ENCODE measurements around the gene CSE1L.

The CSE1L gene

GRCh38 chr20:49110767-49111694, 64.9 kb downstream of the CSE1L start:
- Histone ChIP-seq H3K9ac (ENCODE audit: low read length) (no peak overlapping the region), H2BK12ac (ENCODE audit: low read length in 2 of 2) (no peak overlapping the region), H3K4ac (ENCODE audit: low read depth in 1 of 2, low read length in 2 of 2) (no peak overlapping the region), H3K36me3 (ENCODE audit: control insufficient read depth in 1 of 2, insufficient read depth in 2 of 2, low read depth in 1 of 2, low read length in 2 of 2) (peaks cover 24 to 61% of the 10 kb centered on the region in 2 experiments), H4K8ac (ENCODE audit: low read length) (no peak overlapping the region), H3K23ac (ENCODE audit: low read length in 2 of 2) (no peak overlapping the region), H3K18ac (ENCODE audit: low read depth in 1 of 2, low read length in 2 of 2) (no peak overlapping the region), H2BK5ac (ENCODE audit: low read depth, low read length, poor library complexity, severe bottlenecking) (no peak overlapping the region), H3K9me3 (ENCODE audit: control insufficient read depth, low read length) (no peaks in the 10 kb centered on the region), H4K91ac (ENCODE audit: low read length) (no peak overlapping the region), H3K79me1 (replicated peaks; ENCODE audit: low read length, poor library complexity, severe bottlenecking) (peaks cover 11% of the 10 kb centered on the region), H3K4me3 (ENCODE audit: insufficient read depth in 1 of 2, low read depth in 1 of 2, low read length in 2 of 2) (no peak overlapping the region), H3K27me3 (ENCODE audit: control insufficient read depth in 1 of 2, insufficient read depth in 1 of 2, low read length in 2 of 2) (no peaks in the 10 kb centered on the region), H3K4me1 (ENCODE audit: control insufficient read depth, insufficient read depth, low read depth, low read length) (peaks cover 7% of the 10 kb centered on the region), H3K4me2 (ENCODE audit: low read length, poor library complexity, severe bottlenecking) (no peak overlapping the region), H3K14ac (ENCODE audit: low read length in 2 of 2) (no peak overlapping the region), H2BK120ac (ENCODE audit: low read depth, low read length) (no peak overlapping the region), H2AK5ac (ENCODE audit: low read length, severe bottlenecking) (no peak overlapping the region), H2AFZ (ENCODE audit: low read depth, low read length) (no peak overlapping the region), H3K27ac (ENCODE audit: low read length, poor library complexity, severe bottlenecking) (no peak overlapping the region), H2BK15ac (ENCODE audit: low read depth, poor library complexity, severe bottlenecking) (no peak overlapping the region)
- no peak for DNase-seq
- WGBS, result 95% methylated on average over 6 of the region's 6 CpGs

- peaks cover 7% of the 10 kb centered on the region for H3K4me1 ChIP-seq (ENCODE audit: control insufficient read depth, insufficient read depth, low read depth, low read length)
- no peaks in the 10 kb centered on the region for H3K27me3 ChIP-seq (ENCODE audit: control insufficient read depth in 1 of 2, insufficient read depth in 1 of 2, low read length in 2 of 2)
- H4K91ac ChIP-seq (ENCODE audit: low read length), result no peak overlapping the region
- no peak overlapping the region for H3K4me2 ChIP-seq (ENCODE audit: low read length, poor library complexity, severe bottlenecking)
- no peak overlapping the region for H4K8ac ChIP-seq (ENCODE audit: low read length)
- WGBS, result 89% methylated on average over 14 of the region's 15 CpGs
- H2BK15ac ChIP-seq (ENCODE audit: low read depth, poor library complexity, severe bottlenecking), result no peak overlapping the region
- H2BK120ac ChIP-seq (ENCODE audit: low read depth, low read length), result no peak overlapping the region
- H3K9me3 ChIP-seq (ENCODE audit: control insufficient read depth, low read length), result no peaks in the 10 kb centered on the region
- peak; percentile 9 for DNase-seq
- H2AFZ ChIP-seq (ENCODE audit: low read depth, low read length), result no peak overlapping the region
- H3K4me3 ChIP-seq (ENCODE audit: insufficient read depth in 1 of 2, low read depth in 1 of 2, low read length in 2 of 2), result no peak overlapping the region
- peaks cover 35 to 70% of the 10 kb centered on the region in 2 experiments for H3K36me3 ChIP-seq (ENCODE audit: control insufficient read depth in 1 of 2, insufficient read depth in 2 of 2, low read depth in 1 of 2, low read length in 2 of 2)
- H3K9ac ChIP-seq (ENCODE audit: low read length), result no peak overlapping the region
- H3K4ac ChIP-seq (ENCODE audit: low read depth in 1 of 2, low read length in 2 of 2), result no peak overlapping the region
- no peak overlapping the region for H2AK5ac ChIP-seq (ENCODE audit: low read length, severe bottlenecking)
- H3K14ac ChIP-seq (ENCODE audit: low read length in 2 of 2), result no peak overlapping the region
- H3K18ac ChIP-seq (ENCODE audit: low read depth in 1 of 2, low read length in 2 of 2), result no peak overlapping the region
- H2BK5ac ChIP-seq (ENCODE audit: low read depth, low read length, poor library complexity, severe bottlenecking), result no peak overlapping the region
- H3K27ac ChIP-seq (ENCODE audit: low read length, poor library complexity, severe bottlenecking), result no peak overlapping the region
- H2BK12ac ChIP-seq (ENCODE audit: low read length in 2 of 2), result no peak overlapping the region
- H3K79me1 ChIP-seq (replicated peaks; ENCODE audit: low read length, poor library complexity, severe bottlenecking), result peaks cover 13% of the 10 kb centered on the region
- no peak overlapping the region for H3K23ac ChIP-seq (ENCODE audit: low read length in 2 of 2)
Measured at GRCh38 chr20:49112596-49113274, 66.6 kb downstream of the CSE1L start.

- no peak overlapping the region for H3K14ac ChIP-seq (ENCODE audit: low read length in 2 of 2)
- H2AK5ac ChIP-seq (ENCODE audit: low read length, severe bottlenecking), result no peak overlapping the region
- peak; percentile 44 for DNase-seq
- H3K23ac ChIP-seq (ENCODE audit: low read length in 2 of 2), result no peak overlapping the region
- H3K18ac ChIP-seq (ENCODE audit: low read depth in 1 of 2, low read length in 2 of 2), result no peak overlapping the region
- H3K36me3 ChIP-seq (ENCODE audit: control insufficient read depth in 1 of 2, insufficient read depth in 2 of 2, low read depth in 1 of 2, low read length in 2 of 2), result peaks cover 51 to 91% of the 10 kb centered on the region in 2 experiments
- H3K27me3 ChIP-seq (ENCODE audit: control insufficient read depth in 1 of 2, insufficient read depth in 1 of 2, low read length in 2 of 2), result no peaks in the 10 kb centered on the region
- no peak overlapping the region for H2AFZ ChIP-seq (ENCODE audit: low read depth, low read length)
- H2BK120ac ChIP-seq (ENCODE audit: low read depth, low read length), result no peak overlapping the region
- H3K27ac ChIP-seq (ENCODE audit: low read length, poor library complexity, severe bottlenecking), result no peak overlapping the region
- no peak overlapping the region for H4K8ac ChIP-seq (ENCODE audit: low read length)
- H3K4me2 ChIP-seq (ENCODE audit: low read length, poor library complexity, severe bottlenecking), result no peak overlapping the region
- H3K9me3 ChIP-seq (ENCODE audit: control insufficient read depth, low read length), result no peaks in the 10 kb centered on the region
- WGBS, result 74% methylated on average over 7 of the region's 7 CpGs
- H3K4ac ChIP-seq (ENCODE audit: low read depth in 1 of 2, low read length in 2 of 2), result no peak overlapping the region
- H3K4me3 ChIP-seq (ENCODE audit: insufficient read depth in 1 of 2, low read depth in 1 of 2, low read length in 2 of 2), result no peak overlapping the region
- no peak overlapping the region for H3K9ac ChIP-seq (ENCODE audit: low read length)
- H4K91ac ChIP-seq (ENCODE audit: low read length), result no peak overlapping the region
- peaks cover 9% of the 10 kb centered on the region for H3K4me1 ChIP-seq (ENCODE audit: control insufficient read depth, insufficient read depth, low read depth, low read length)
- no peak overlapping the region for H2BK5ac ChIP-seq (ENCODE audit: low read depth, low read length, poor library complexity, severe bottlenecking)
- peaks cover 26% of the 10 kb centered on the region for H3K79me1 ChIP-seq (replicated peaks; ENCODE audit: low read length, poor library complexity, severe bottlenecking)
- H2BK15ac ChIP-seq (ENCODE audit: low read depth, poor library complexity, severe bottlenecking), result no peak overlapping the region
- no peak overlapping the region for H2BK12ac ChIP-seq (ENCODE audit: low read length in 2 of 2)
Measured at GRCh38 chr20:49115564-49115963, 69.5 kb downstream of the CSE1L start.

GRCh38 chr20:49118307-49118706, 72.2 kb downstream of the CSE1L start:
- Histone ChIP-seq H2BK15ac (ENCODE audit: low read depth, poor library complexity, severe bottlenecking) (no peak overlapping the region), H4K8ac (ENCODE audit: low read length) (no peak overlapping the region), H3K18ac (ENCODE audit: low read depth in 1 of 2, low read length in 2 of 2) (no peak overlapping the region), H2AFZ (ENCODE audit: low read depth, low read length) (no peak overlapping the region), H2BK5ac (ENCODE audit: low read depth, low read length, poor library complexity, severe bottlenecking) (no peak overlapping the region), H4K91ac (ENCODE audit: low read length) (no peak overlapping the region), H2AK5ac (ENCODE audit: low read length, severe bottlenecking) (no peak overlapping the region), H3K79me1 (replicated peaks; ENCODE audit: low read length, poor library complexity, severe bottlenecking) (peaks cover 32% of the 10 kb centered on the region), H3K36me3 (ENCODE audit: control insufficient read depth in 1 of 2, insufficient read depth in 2 of 2, low read depth in 1 of 2, low read length in 2 of 2) (peaks cover 54 to 97% of the 10 kb centered on the region in 2 experiments), H3K14ac (ENCODE audit: low read length in 2 of 2) (no peak overlapping the region), H3K9me3 (ENCODE audit: control insufficient read depth, low read length) (no peaks in the 10 kb centered on the region), H3K4me2 (ENCODE audit: low read length, poor library complexity, severe bottlenecking) (no peak overlapping the region), H3K27ac (ENCODE audit: low read length, poor library complexity, severe bottlenecking) (no peak overlapping the region), H2BK120ac (ENCODE audit: low read depth, low read length) (no peak overlapping the region), H3K4ac (ENCODE audit: low read depth in 1 of 2, low read length in 2 of 2) (no peak overlapping the region), H3K9ac (ENCODE audit: low read length) (no peak overlapping the region), H2BK12ac (ENCODE audit: low read length in 2 of 2) (no peak overlapping the region), H3K4me1 (ENCODE audit: control insufficient read depth, insufficient read depth, low read depth, low read length) (peaks cover 6% of the 10 kb centered on the region), H3K27me3 (ENCODE audit: control insufficient read depth in 1 of 2, insufficient read depth in 1 of 2, low read length in 2 of 2) (no peaks in the 10 kb centered on the region), H3K4me3 (ENCODE audit: insufficient read depth in 1 of 2, low read depth in 1 of 2, low read length in 2 of 2) (no peak overlapping the region), H3K23ac (ENCODE audit: low read length in 2 of 2) (no peak overlapping the region)
- no peak for DNase-seq
- 92% methylated on average over 3 of the region's 3 CpGs for WGBS
